LNCaP clone FGC (cell line): ENCODE results near the gene PTK6.
"Not testable (repeated sequence)": the region's sequence is repeated elsewhere in the genome, so short reads cannot be mapped to it uniquely, and the experiment has no call there.

Experiments
- DNase-seq: peaks from one replicate; pipeline ENCODE4 v3.0.0-alpha.2; 2011; ENCODE audit warnings: low read depth
- H3K4me3 ChIP-seq: 2 replicates; pipeline ENCODE4 v1.5.1; 2011; ENCODE audit warnings: mild to moderate bottlenecking, low read depth, low read length, control low read depth
- CTCF ChIP-seq: IDR thresholded peaks from 2 replicates; pipeline ENCODE4 v1.5.1; 2012; ENCODE audit warnings: mild to moderate bottlenecking; ENCODE audit not compliant: control insufficient read depth, insufficient read depth; ENCODE audit errors: extremely low read depth

PTK6 gene

GRCh38 chr20:63484236-63484635, 52.9 kb downstream of the PTK6 start:
- no peak for TF ChIP-seq CTCF
- H3K4me3 ChIP-seq = no peak overlapping the region
- no peak for DNase-seq

DNA sequence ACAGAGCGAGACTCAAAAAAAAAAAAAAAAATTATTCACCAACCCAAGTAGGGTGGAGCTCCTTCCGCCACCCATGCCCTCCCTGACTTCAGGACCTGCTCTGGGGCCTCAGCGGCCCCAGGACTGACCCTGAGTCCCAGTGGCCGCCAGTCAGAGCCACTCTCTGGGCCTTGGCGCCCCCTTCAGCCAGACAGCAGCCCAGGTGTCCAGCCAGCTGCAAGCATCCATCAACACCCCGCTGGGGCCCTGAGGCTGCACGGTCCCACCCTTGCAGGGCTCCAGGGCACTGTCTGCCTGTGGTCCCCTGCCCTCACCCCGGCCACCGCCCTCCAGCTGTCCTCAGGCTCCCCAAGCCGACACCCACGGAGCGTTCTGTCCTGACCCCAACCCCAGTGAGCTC, 53.3 kb downstream of the PTK6 start:
- no peak overlapping the region for H3K4me3 ChIP-seq
- DNase-seq = no peak
- no peak for TF ChIP-seq CTCF

DNA sequence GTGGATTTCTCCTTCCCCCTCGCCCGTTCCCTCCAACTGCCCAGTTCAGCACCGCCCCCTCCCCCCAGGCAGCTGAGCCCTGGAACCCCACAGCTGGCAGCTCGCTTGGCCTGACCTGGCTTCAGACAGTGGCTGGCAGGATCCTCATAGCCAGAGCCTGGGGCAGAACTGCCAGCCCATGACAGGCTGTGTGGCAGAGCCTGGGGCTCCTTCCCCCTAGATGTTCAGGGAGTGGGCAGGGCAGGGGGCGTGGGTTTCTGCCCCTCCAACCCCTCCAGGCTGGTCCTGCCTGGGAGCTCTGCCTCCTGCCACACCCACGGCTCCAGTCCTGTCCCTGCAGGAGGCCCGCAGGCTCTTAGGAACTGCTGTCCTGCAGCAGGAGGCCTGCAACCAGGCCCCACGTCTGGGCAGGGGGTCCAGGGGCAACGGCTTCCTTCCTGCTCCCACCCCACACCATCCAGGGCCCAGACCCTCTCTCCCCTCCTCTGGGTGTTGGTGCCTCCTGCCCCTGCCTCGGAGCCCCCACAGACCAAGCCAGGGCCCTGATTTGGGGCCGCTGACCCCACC, 55.1 kb downstream of the PTK6 start:
- TF ChIP-seq CTCF = no peak
- no peak overlapping the region for H3K4me3 ChIP-seq
- no peak for DNase-seq

- no peak for DNase-seq
- no peak overlapping the region for H3K4me3 ChIP-seq
- TF ChIP-seq CTCF = no peak
These were observed 55.7 kb downstream of the PTK6 start for GRCh38 chr20:63481503-63481902.

DNA sequence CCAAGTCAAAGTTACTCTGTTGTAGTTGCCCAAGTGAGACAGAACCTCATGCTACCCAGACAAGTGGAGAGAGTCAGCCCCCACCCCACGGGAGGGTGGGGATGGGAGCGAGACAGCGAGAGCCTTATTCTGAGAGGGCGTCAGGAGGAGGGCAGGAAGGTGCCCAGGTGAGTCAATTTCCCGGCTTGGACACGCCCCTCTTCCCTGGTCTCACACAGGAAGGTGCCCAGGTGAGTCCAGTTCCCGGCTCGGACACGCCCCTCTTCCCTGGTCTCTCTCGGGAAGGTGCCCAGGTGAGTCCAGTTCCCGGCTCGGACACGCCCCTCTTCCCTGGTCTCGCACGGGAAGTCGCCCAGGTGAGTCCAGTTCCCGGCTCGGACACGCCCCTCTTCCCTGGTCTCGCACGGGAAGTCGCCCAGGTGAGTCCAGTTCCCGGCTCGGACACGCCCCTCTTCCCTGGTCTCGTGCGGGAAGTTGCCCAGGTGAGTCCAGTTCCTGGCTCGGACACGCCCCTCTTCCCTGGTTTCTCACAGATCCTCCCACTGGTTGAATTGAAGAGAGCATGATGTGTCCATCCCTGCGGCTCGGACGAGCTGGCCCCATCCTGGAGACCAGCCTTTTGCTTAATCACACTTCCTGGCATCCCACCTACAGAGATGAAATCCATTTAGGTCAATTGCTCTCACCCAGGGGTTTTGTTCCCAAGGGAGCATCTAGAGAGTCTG, 57.3 kb downstream of the PTK6 start:
- DNase-seq = peak; percentile 83
- not testable (repeated sequence) for H3K4me3 ChIP-seq

GRCh38 chr20:63478346-63479302, 58.6 kb downstream of the PTK6 start:
- DNase-seq = no peak
- no peak for TF ChIP-seq CTCF
- H3K4me3 ChIP-seq = no peak overlapping the region
